HepG2 (cell line): Measurements from ENCODE around the gene ECT2. TPM values are rescaled to one million over a fixed set of nuclear protein-coding genes. Genes with fewer than 3 reads are reported as not detected.

Source experiments
- ATAC-seq: fragments of 200-7000 bp; cut with Tn5 transposase; 3 replicates; pipeline ENCODE4 v1.9.1; 2020; ENCODE audit warnings: mild to moderate bottlenecking, moderate library complexity
- BruUV-seq: library from RNA; stranded (reverse); fragments of 400-500 nt; replicated peaks from 2 replicates; lab custom pipeline; 2021; lab: Mats Ljungman, UMichigan
- CTCF ChIA-PET: fragments of 300-600 bp; formaldehyde crosslinking; extraction: SDS; loops from one replicate; lab custom pipeline; 2021; ENCODE audit warnings: low total read pairs, inconsistent platforms, low intra/inter-chr PET ratio; lab: Yijun Ruan, JAX
- POLR2A ChIA-PET: fragments of 350-600 bp; sonication (Branson Sonifier 250); formaldehyde crosslinking; loops from one replicate; lab custom pipeline; 2020; ENCODE audit warnings: antibody characterized with exemption, inconsistent platforms; lab: Yijun Ruan, JAX
- DNase-seq: peaks from one replicate; pipeline ENCODE4 v3.0.0-alpha.2; 2015; ENCODE audit warnings: low spot score
- FAIRE-seq: peaks from 3 replicates; lab custom pipeline; 2011; peaks lifted over from hg19 to GRCh38; lab: Jason Lieb, UNC
- H2AFZ ChIP-seq: one replicate; pipeline ENCODE4 v1.6.1; 2011; ENCODE audit warnings: low read length, inconsistent platforms
- H3K27ac ChIP-seq: fragments of 300-600 bp; 3 replicates; pipeline ENCODE4 v1.8.0; 2011; ENCODE audit warnings: mixed run types, mild to moderate bottlenecking, mixed read lengths, low read length, inconsistent platforms; ENCODE audit not compliant: insufficient read depth; ENCODE audit errors: extremely low read length
- H3K27me3 ChIP-seq, 2 experiments: fragments of 200-600 bp in 1 of 2; 2 replicates in 1 of 2; 3 replicates in 1 of 2; pipeline versions ENCODE4 v1.6.0 to v1.8.0; 2011; ENCODE audit warnings: low read length in 2 of 2, mild to moderate bottlenecking in 2 of 2, moderate library complexity in 2 of 2, inconsistent platforms in 1 of 2; ENCODE audit not compliant: insufficient read depth in 2 of 2, control insufficient read depth in 1 of 2
- H3K36me3 ChIP-seq, 2 experiments: fragments of 200-600 bp in 1 of 2; replicated peaks in 1 of 2; 2 replicates in 1 of 2; 3 replicates in 1 of 2; pipeline versions ENCODE4 v1.5.1 to v1.8.0; 2011; ENCODE audit warnings: low read length in 2 of 2, inconsistent platforms in 1 of 2; ENCODE audit not compliant: insufficient read depth in 2 of 2, control insufficient read depth in 1 of 2
- H3K4me1 ChIP-seq: 2 replicates; pipeline ENCODE4 v1.5.1; 2012; ENCODE audit warnings: low read length, inconsistent platforms; ENCODE audit not compliant: insufficient read depth
- H3K4me2 ChIP-seq: 2 replicates; pipeline ENCODE4 v1.6.0; 2011; ENCODE audit warnings: low read depth, low read length, inconsistent platforms
- H3K4me3 ChIP-seq, 3 experiments: fragments of 200-600 bp in 1 of 3; sonication (generic), shearing (Covaris generic) in 1 of 3; replicated peaks in 1 of 3; 2 replicates each; pipeline ENCODE4 v1.5.1; 2011 to 2016; ENCODE audit warnings: low read length in 3 of 3, inconsistent platforms in 2 of 3, low read depth in 2 of 3, mild to moderate bottlenecking in 2 of 3, control low read depth in 1 of 3, mixed read lengths in 1 of 3; ENCODE audit not compliant: insufficient read depth in 1 of 3
- H3K79me2 ChIP-seq: one replicate; pipeline ENCODE4 v1.6.1; 2011; ENCODE audit warnings: low read length, inconsistent platforms; ENCODE audit not compliant: insufficient read depth
- H3K9ac ChIP-seq: 2 replicates; pipeline ENCODE4 v1.6.0; 2011; ENCODE audit warnings: mild to moderate bottlenecking, low read depth, low read length, inconsistent platforms; ENCODE audit not compliant: insufficient read depth
- H3K9me3 ChIP-seq: 2 replicates; pipeline ENCODE4 v1.5.1; 2012; ENCODE audit warnings: mild to moderate bottlenecking, low read length
- H4K20me1 ChIP-seq: 2 replicates; pipeline ENCODE4 v1.6.0; 2011; ENCODE audit warnings: inconsistent platforms, mild to moderate bottlenecking, low read length, moderate library complexity; ENCODE audit not compliant: insufficient read depth
- ATAD3A ChIP-seq: sonication (generic); formaldehyde crosslinking; IDR thresholded peaks from 2 replicates; pipeline ENCODE4 v1.4.0; 2020; ENCODE audit warnings: missing genetic modification reagents
- HES4 ChIP-seq: sonication (generic); formaldehyde crosslinking; IDR thresholded peaks from 2 replicates; pipeline ENCODE4 v1.9.0; 2021; ENCODE audit warnings: mild to moderate bottlenecking, missing genetic modification reagents, borderline replicate concordance
- IKZF5 ChIP-seq: IDR thresholded peaks from 2 replicates; pipeline ENCODE4 v1.6.1; 2018; ENCODE audit warnings: missing genetic modification reagents, mild to moderate bottlenecking, missing compliant biosample characterization
- JUND ChIP-seq: sonication (generic); formaldehyde crosslinking; IDR thresholded peaks from 2 replicates; pipeline ENCODE4 v1.8.0; 2022; ENCODE audit warnings: mild to moderate bottlenecking, missing genetic modification reagents
- KAT2B ChIP-seq: fragments of 150-350 bp; IDR thresholded peaks from 2 replicates; pipeline ENCODE4 v1.6.1; 2014; ENCODE audit warnings: low read depth, low read length, borderline replicate concordance
- MBD4 ChIP-seq: IDR thresholded peaks from 2 replicates; pipeline ENCODE4 v1.6.1; 2012; ENCODE audit warnings: low read length, inconsistent platforms, borderline replicate concordance
- NR1H2 ChIP-seq: sonication (generic); formaldehyde crosslinking; IDR thresholded peaks from 2 replicates; pipeline ENCODE4 v1.8.1; 2022; ENCODE audit warnings: low read depth, missing genetic modification reagents, borderline replicate concordance
- RFXAP ChIP-seq: sonication (generic); formaldehyde crosslinking; IDR thresholded peaks from 2 replicates; pipeline ENCODE4 v1.4.0; 2020; ENCODE audit warnings: missing genetic modification reagents, borderline replicate concordance
- ZNF607 ChIP-seq: sonication (generic); formaldehyde crosslinking; IDR thresholded peaks from 2 replicates; pipeline ENCODE4 v1.5.1; 2020; ENCODE audit warnings: missing genetic modification reagents, mild to moderate bottlenecking, borderline replicate concordance
- ZNF773 ChIP-seq: sonication (generic); formaldehyde crosslinking; IDR thresholded peaks from 2 replicates; pipeline ENCODE4 v1.4.0; 2020; ENCODE audit warnings: missing genetic modification reagents, borderline replicate concordance
- WGBS: methylation state at CpG from one replicate; pipeline ENCODE4 v1.1.6; 2017; ENCODE audit warnings: low lambda C conversion rate; 5-methylcytosine and 5-hydroxymethylcytosine counted together
- in situ Hi-C: cut with HindIII; loops from 2 replicates; pipeline ENCODE4 v1.10.0; 2017; ENCODE audit warnings: low pct_unique_long_range_greater_than_20kb; ENCODE audit not compliant: extremely low pct_ligation_motif_present
- intact Hi-C: fragments of 100-400 bp; cut with micrococcal nuclease; formaldehyde crosslinking; loops from one replicate; pipeline ENCODE4 v1.10.0; 2022; ENCODE audit not compliant: unreplicated experiment
- polyA plus RNA-seq, 8 experiments: library from polyadenylated mRNA; depleted of rRNA in 3 of 8; stranded (reverse) in 7 of 8; unstranded in 1 of 8; fragments of >200 nt; fragmentation: Illumina TruSeq in 4 of 8; extraction: Trizol in 4 of 8; gene quantifications; 2 replicates each; pipeline versions ENCODE4 v1.2.1 to v1.2.3, GENCODE V29; 2011 to 2016; ENCODE audit warnings: low read depth in 4 of 8, missing spikeins in 1 of 8, mixed read lengths in 1 of 8; ENCODE audit not compliant: insufficient read depth in 1 of 8
- total RNA-seq, 5 experiments: library from RNA; depleted of rRNA; stranded (reverse); fragments of >200 nt; fragmentation: Illumina TruSeq; extraction: Trizol; gene quantifications; 2 replicates each; pipeline ENCODE4 v1.2.3, GENCODE V29; 2016; ENCODE audit warnings: low read depth in 1 of 5

ECT2 gene
- total and polyA plus RNA-seq, 2 of the 13 experiments (the other 11 are each of a cell fraction or from before 2014, with no cell fraction given) = 21.6 to 52.0 TPM

- no peak for FAIRE-seq
- ChIA-PET CTCF (no interaction called here), POLR2A (no interaction called here)
- intact Hi-C loops = no loop called here
- H3K9ac ChIP-seq = no peak overlapping the region
- H3K4me2 ChIP-seq = no peak overlapping the region
- 52% methylated on average over 3 of the region's 3 CpGs for WGBS
- H3K4me1 ChIP-seq = peaks cover 33% of the 10 kb centered on the region
- H3K4me3 ChIP-seq = no peak overlapping the region
- BruUV-seq = no TSS peak
- H3K27me3 ChIP-seq = peaks cover 2 to 4% of the 10 kb centered on the region in 2 experiments; a peak in 3 of 5 replicates
- no peaks in the 10 kb centered on the region for H3K9me3 ChIP-seq
- H3K79me2 ChIP-seq = peaks cover 23% of the 10 kb centered on the region
- TF ChIP-seq RFXAP = no peak
- no peak for TF ChIP-seq JUND (CRISPR knock-in tag)
- TF ChIP-seq ZNF607 (CRISPR knock-in tag) = no peak
- no peak for TF ChIP-seq ATAD3A (CRISPR knock-in tag)
- no peak for TF ChIP-seq HES4 (CRISPR knock-in tag)
- no peak for TF ChIP-seq MBD4
- TF ChIP-seq NR1H2 = no peak
- TF ChIP-seq KAT2B = no peak
- no peak for TF ChIP-seq ZNF773
- no peak for TF ChIP-seq IKZF5
- in situ Hi-C loops = no loop called here
- DNase-seq = no peak
- no peaks in the 10 kb centered on the region for H3K36me3 ChIP-seq
- no peak overlapping the region for H2AFZ ChIP-seq
- ATAC-seq = no peak
- no peaks in the 10 kb centered on the region for H4K20me1 ChIP-seq
- no peak overlapping the region for H3K27ac ChIP-seq
These were observed 37.2 kb upstream of the ECT2 start for GRCh38 chr3:172713316-172713715.
